K562 (cell line): ENCODE results near the gene ZNF516. TPM values are rescaled to one million over a fixed set of nuclear protein-coding genes. Genes with fewer than 3 reads are reported as not detected.

Experiments
- ATAC-seq: fragments of 200-7000 bp; cut with Tn5 transposase; 3 replicates; pipeline ENCODE4 v1.9.1; 2020; ENCODE audit warnings: moderate library complexity
- BruUV-seq: library from RNA; stranded (reverse); fragments of 400-500 nt; replicated peaks from 2 replicates; lab custom pipeline; 2021; lab: Mats Ljungman, UMichigan
- CTCF ChIA-PET: fragments of 300-600 bp; formaldehyde crosslinking; extraction: SDS; loops from one replicate; lab custom pipeline; 2021; ENCODE audit warnings: low intra/inter-chr PET ratio; lab: Yijun Ruan, JAX
- POLR2A ChIA-PET: fragments of 300-600, 350-650 bp; sonication (Branson Sonifier 250); formaldehyde crosslinking; extraction: SDS; loops from one replicate; lab custom pipeline; 2021; ENCODE audit warnings: antibody characterized with exemption, inconsistent platforms; lab: Yijun Ruan, JAX
- DNase-seq, 4 experiments: peaks; one replicate each; pipeline versions ENCODE4 v3.0.0 to v3.0.0-alpha.2; 2011 to 2018; ENCODE audit warnings: low spot score in 3 of 4, mixed read lengths in 3 of 4; ENCODE audit errors: extremely low read depth in 1 of 4
- FAIRE-seq: peaks from 2 replicates; lab custom pipeline; 2011; peaks lifted over from hg19 to GRCh38; lab: Jason Lieb, UNC
- H2AFZ ChIP-seq: 2 replicates; pipeline ENCODE4 v1.6.0; 2011; ENCODE audit warnings: low read depth, low read length, control low read depth, inconsistent platforms
- H3K27ac ChIP-seq: fragments of 200-600 bp; 3 replicates; pipeline ENCODE4 v1.8.0; 2011; ENCODE audit warnings: low read depth, mild to moderate bottlenecking, control low read depth, inconsistent platforms, low read length, moderate library complexity, mixed read lengths; ENCODE audit errors: extremely low read depth
- H3K27me3 ChIP-seq, 2 experiments: fragments of 300-600 bp in 1 of 2; 2 replicates in 1 of 2; 3 replicates in 1 of 2; pipeline versions ENCODE4 v1.6.0 to v1.8.0; 2011; ENCODE audit warnings: inconsistent platforms in 2 of 2, low read length in 2 of 2, mild to moderate bottlenecking in 1 of 2, mixed read lengths in 1 of 2, moderate library complexity in 1 of 2; ENCODE audit not compliant: control insufficient read depth in 2 of 2, insufficient read depth in 2 of 2
- H3K36me3 ChIP-seq: fragments of 300-600 bp; 3 replicates; pipeline ENCODE4 v1.8.0; 2011; ENCODE audit warnings: mild to moderate bottlenecking, low read length, inconsistent platforms; ENCODE audit not compliant: control insufficient read depth, insufficient read depth
- H3K4me1 ChIP-seq, 2 experiments: fragments of 200-600 bp in 1 of 2; replicated peaks in 1 of 2; 2 replicates in 1 of 2; 3 replicates in 1 of 2; pipeline versions ENCODE4 v1.5.1 to v1.8.0; 2011; ENCODE audit warnings: inconsistent platforms in 2 of 2, low read length in 2 of 2, mild to moderate bottlenecking in 1 of 2, mixed read lengths in 1 of 2, moderate library complexity in 1 of 2; ENCODE audit not compliant: control insufficient read depth in 2 of 2, insufficient read depth in 2 of 2
- H3K4me2 ChIP-seq: 2 replicates; pipeline ENCODE4 v1.6.1; 2011; ENCODE audit warnings: low read length, control low read depth, inconsistent platforms, mixed read lengths; ENCODE audit not compliant: insufficient read depth
- H3K4me3 ChIP-seq: fragments of 200-600 bp; sonication (generic), shearing (Covaris generic); 2 replicates; pipeline ENCODE4 v1.5.1; 2016; ENCODE audit warnings: control low read depth, inconsistent platforms
- H3K79me2 ChIP-seq: fragments of 200-600 bp; 3 replicates; pipeline ENCODE4 v1.8.0; 2011; ENCODE audit warnings: low read length, inconsistent platforms; ENCODE audit not compliant: control insufficient read depth, insufficient read depth
- H3K9ac ChIP-seq, 2 experiments: 2 replicates each; pipeline versions ENCODE4 v1.6.0 to v1.6.1; 2011; ENCODE audit warnings: low read depth in 2 of 2, low read length in 2 of 2, control low read depth in 1 of 2, inconsistent platforms in 1 of 2, mild to moderate bottlenecking in 1 of 2, mixed read lengths in 1 of 2; ENCODE audit not compliant: insufficient read depth in 1 of 2
- H3K9me1 ChIP-seq: one replicate; pipeline ENCODE4 v1.6.0; 2011; ENCODE audit warnings: inconsistent platforms, mild to moderate bottlenecking, low read length, moderate library complexity; ENCODE audit not compliant: control insufficient read depth, insufficient read depth
- H3K9me3 ChIP-seq: replicated peaks from 2 replicates; pipeline ENCODE4 v1.5.1; 2011; ENCODE audit warnings: low read depth, low read length, inconsistent platforms; ENCODE audit not compliant: control insufficient read depth, insufficient read depth
- H4K20me1 ChIP-seq: replicated peaks from 2 replicates; pipeline ENCODE4 v1.6.1; 2011; ENCODE audit warnings: low read length, inconsistent platforms, mixed read lengths; ENCODE audit not compliant: control insufficient read depth, insufficient read depth
- HDAC2 ChIP-seq: fragments of 450-650 bp; IDR thresholded peaks from 2 replicates; pipeline ENCODE4 v1.6.1; 2016; ENCODE audit warnings: mild to moderate bottlenecking
- IFI16 ChIP-seq: fragments of 250-450 bp; sonication (Bioruptor Pico); IDR thresholded peaks from 2 replicates; pipeline ENCODE4 v2.1.2; 2022; ENCODE audit warnings: mild to moderate bottlenecking, inconsistent platforms
- JUN ChIP-seq, 2 experiments: sonication (generic) in 1 of 2; formaldehyde crosslinking in 1 of 2; IDR thresholded peaks; 2 replicates each; pipeline versions ENCODE4 v1.6.1 to v1.8.0; 2012 to 2022; ENCODE audit warnings: borderline replicate concordance in 2 of 2, mild to moderate bottlenecking in 2 of 2, improper control_type of control experiment in 1 of 2, low read depth in 1 of 2, low read length in 1 of 2, missing genetic modification reagents in 1 of 2
- NFIX ChIP-seq: fragments of 250-450 bp; sonication (Bioruptor Pico); IDR thresholded peaks from 2 replicates; pipeline ENCODE4 v1.4.0; 2020; ENCODE audit warnings: low read depth, mild to moderate bottlenecking, moderate library complexity
- POLR2B ChIP-seq: fragments of 450-650 bp; IDR thresholded peaks from 2 replicates; pipeline ENCODE4 v1.6.1; 2018; ENCODE audit warnings: low read depth; ENCODE audit not compliant: partially characterized antibody
- SIN3A ChIP-seq, 2 experiments: fragments of 150-350 bp in 1 of 2; IDR thresholded peaks; 2 replicates each; pipeline ENCODE4 v1.6.1; 2011 to 2016; ENCODE audit warnings: borderline replicate concordance in 2 of 2, low read depth in 2 of 2, low read length in 2 of 2, mild to moderate bottlenecking in 2 of 2, moderate library complexity in 2 of 2; ENCODE audit not compliant: control insufficient read depth in 1 of 2
- TFAM ChIP-seq: fragments of 250-450 bp; sonication (Bioruptor Pico); conservative IDR thresholded peaks from 2 replicates; pipeline ENCODE4 v1.5.0; 2021; ENCODE audit warnings: mild to moderate bottlenecking, moderate library complexity
- ZNF133 ChIP-seq: fragments of 250-450 bp; sonication (Bioruptor Pico); IDR thresholded peaks from 2 replicates; pipeline ENCODE4 v1.4.0; 2020; ENCODE audit warnings: mild to moderate bottlenecking
- ZNF431 ChIP-seq: sonication (generic); formaldehyde crosslinking; IDR thresholded peaks from 2 replicates; pipeline ENCODE4 v1.8.0; 2022; ENCODE audit warnings: mild to moderate bottlenecking, missing genetic modification reagents
- WGBS: fragments of 100-300 bp; shearing (Covaris generic); methylation state at CpG from one replicate; pipeline ENCODE4 v1.1.6; 2016; ENCODE audit warnings: low coverage, mixed read lengths; ENCODE audit not compliant: insufficient coverage; ENCODE audit errors: missing lambda C conversion rate; 5-methylcytosine and 5-hydroxymethylcytosine counted together
- in situ Hi-C: fragments of 300-500 bp; cut with MboI; formaldehyde crosslinking; loops from 4 replicates; pipeline ENCODE4 v1.15.0; 2018; ENCODE audit warnings: inconsistent platforms, mixed read lengths
- intact Hi-C: fragments of 100-400 bp; cut with micrococcal nuclease; formaldehyde crosslinking; loops from 2 replicates; pipeline ENCODE4 v1.14.2; 2022
- polyA plus RNA-seq, 8 experiments: library from polyadenylated mRNA; depleted of rRNA in 4 of 8; stranded (reverse) in 5 of 8; unstranded in 3 of 8; fragments of >200 nt; fragmentation: Nextera tagmentation in 2 of 8; fragmentation: Illumina TruSeq in 1 of 8; extraction: Ambion mirVana in 2 of 8; extraction: Trizol in 1 of 8; gene quantifications; 2 replicates each; pipeline versions ENCODE4 v1.2.1 to v1.2.3, GENCODE V29; 2011 to 2014; ENCODE audit warnings: inconsistent platforms in 1 of 8, missing spikeins in 1 of 8
- total RNA-seq, 7 experiments: library from RNA; depleted of rRNA in 6 of 7; stranded (reverse); fragments of >200 nt in 6 of 7; fragmentation: Illumina TruSeq in 2 of 7; extraction: Trizol in 2 of 7; gene quantifications; 2 replicates each; pipeline versions ENCODE4 v1.2.1 to v1.2.3, GENCODE V29; 2011 to 2021; ENCODE audit warnings: low replicate concordance in 1 of 7
- TF ChIP-seq, protein P1 (sequence below): fragments of 250-450 bp; sonication (Bioruptor Pico); IDR thresholded peaks from 2 replicates; pipeline ENCODE4 v1.4.0; 2020; ENCODE audit warnings: mild to moderate bottlenecking, moderate library complexity
- TF ChIP-seq, protein P2 (sequence below): sonication (generic); formaldehyde crosslinking; IDR thresholded peaks from 2 replicates; pipeline ENCODE4 v1.8.1; 2023; ENCODE audit warnings: mild to moderate bottlenecking, missing genetic modification reagents

The ZNF516 gene
- total and polyA plus RNA-seq, 9 of the 15 experiments (the other 6 are each of a cell fraction or from before 2014, with no cell fraction given): 0.04 to 0.20 (median 0.08) TPM; not detected in 3

DNA sequence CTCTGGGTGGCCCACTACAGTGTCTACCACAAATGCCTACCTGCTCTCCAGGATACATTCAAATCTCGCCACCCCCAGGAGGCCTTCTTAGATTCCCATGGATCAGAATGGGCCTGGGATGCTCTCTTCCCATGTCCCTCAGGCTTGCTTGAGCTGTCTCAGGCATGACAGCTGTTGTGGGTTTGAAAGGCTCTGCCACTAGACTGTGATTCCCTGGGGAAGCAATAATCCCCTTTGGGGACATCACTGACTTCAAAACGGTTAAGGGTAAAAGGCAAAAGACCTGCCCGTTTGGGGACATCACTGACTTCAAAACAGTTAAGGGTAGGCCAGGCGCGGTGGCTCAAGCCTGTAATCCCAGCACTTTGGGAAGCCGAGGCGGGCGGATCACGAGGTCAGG is 35.8 kb upstream of the ZNF516 start:
- Histone ChIP-seq H3K79me2 (no peaks in the 10 kb centered on the region), H3K9me1 (no peaks in the 10 kb centered on the region), H3K9me3 (no peaks in the 10 kb centered on the region), H3K4me2 (no peak overlapping the region), H3K9ac (no peak overlapping the region), H2AFZ (no peak overlapping the region), H3K4me1 (no peaks in the 10 kb centered on the region; a peak in 1 of 5 replicates), H3K27ac (no peak overlapping the region), H3K4me3 (no peak overlapping the region), H3K27me3 (peaks cover 0 to 28% of the 10 kb centered on the region in 2 experiments; a peak in 4 of 5 replicates), H4K20me1 (no peaks in the 10 kb centered on the region), H3K36me3 (no peaks in the 10 kb centered on the region)
- BruUV-seq: no TSS peak
- DNase-seq (no peak), FAIRE-seq (no peak), ATAC-seq (no peak)
- ChIA-PET POLR2A (interaction anchor here (0.5 kb wide), 1 partner anchor 10 kb away, joined by 3 read pairs; no protein-coding TSS in a partner anchor), CTCF (no interaction called here)
- intact Hi-C loops: no loop called here
- 4% methylated on average over 4 of the region's 9 CpGs for WGBS
- no peak for TF ChIP-seq ZNF431
- TF ChIP-seq, protein P1, sequence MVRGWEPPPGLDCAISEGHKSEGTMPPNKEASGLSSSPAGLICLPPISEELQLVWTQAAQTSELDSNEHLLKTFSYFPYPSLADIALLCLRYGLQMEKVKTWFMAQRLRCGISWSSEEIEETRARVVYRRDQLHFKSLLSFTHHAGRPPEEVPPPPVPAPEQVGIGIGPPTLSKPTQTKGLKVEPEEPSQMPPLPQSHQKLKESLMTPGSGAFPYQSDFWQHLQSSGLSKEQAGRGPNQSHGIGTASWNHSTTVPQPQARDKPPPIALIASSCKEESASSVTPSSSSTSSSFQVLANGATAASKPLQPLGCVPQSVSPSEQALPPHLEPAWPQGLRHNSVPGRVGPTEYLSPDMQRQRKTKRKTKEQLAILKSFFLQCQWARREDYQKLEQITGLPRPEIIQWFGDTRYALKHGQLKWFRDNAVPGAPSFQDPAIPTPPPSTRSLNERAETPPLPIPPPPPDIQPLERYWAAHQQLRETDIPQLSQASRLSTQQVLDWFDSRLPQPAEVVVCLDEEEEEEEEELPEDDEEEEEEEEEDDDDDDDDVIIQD: no peak
- no peak for TF ChIP-seq SIN3A (IDR thresholded peaks at IDR 0.05; ENCODE audit: borderline replicate concordance in 2 of 2, control insufficient read depth in 1 of 2, low read depth in 2 of 2, low read length in 2 of 2)
- TF ChIP-seq HDAC2: no peak
- TF ChIP-seq TFAM (CRISPR knock-in tag): no peak
- TF ChIP-seq, protein P2, sequence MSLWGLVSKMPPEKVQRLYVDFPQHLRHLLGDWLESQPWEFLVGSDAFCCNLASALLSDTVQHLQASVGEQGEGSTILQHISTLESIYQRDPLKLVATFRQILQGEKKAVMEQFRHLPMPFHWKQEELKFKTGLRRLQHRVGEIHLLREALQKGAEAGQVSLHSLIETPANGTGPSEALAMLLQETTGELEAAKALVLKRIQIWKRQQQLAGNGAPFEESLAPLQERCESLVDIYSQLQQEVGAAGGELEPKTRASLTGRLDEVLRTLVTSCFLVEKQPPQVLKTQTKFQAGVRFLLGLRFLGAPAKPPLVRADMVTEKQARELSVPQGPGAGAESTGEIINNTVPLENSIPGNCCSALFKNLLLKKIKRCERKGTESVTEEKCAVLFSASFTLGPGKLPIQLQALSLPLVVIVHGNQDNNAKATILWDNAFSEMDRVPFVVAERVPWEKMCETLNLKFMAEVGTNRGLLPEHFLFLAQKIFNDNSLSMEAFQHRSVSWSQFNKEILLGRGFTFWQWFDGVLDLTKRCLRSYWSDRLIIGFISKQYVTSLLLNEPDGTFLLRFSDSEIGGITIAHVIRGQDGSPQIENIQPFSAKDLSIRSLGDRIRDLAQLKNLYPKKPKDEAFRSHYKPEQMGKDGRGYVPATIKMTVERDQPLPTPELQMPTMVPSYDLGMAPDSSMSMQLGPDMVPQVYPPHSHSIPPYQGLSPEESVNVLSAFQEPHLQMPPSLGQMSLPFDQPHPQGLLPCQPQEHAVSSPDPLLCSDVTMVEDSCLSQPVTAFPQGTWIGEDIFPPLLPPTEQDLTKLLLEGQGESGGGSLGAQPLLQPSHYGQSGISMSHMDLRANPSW (CRISPR knock-in tag): no peak
- TF ChIP-seq JUN (IDR thresholded peaks at IDR 0.05; ENCODE audit: borderline replicate concordance, low read depth, low read length): no peak
- TF ChIP-seq JUN (CRISPR knock-in tag; IDR thresholded peaks at IDR 0.05; ENCODE audit: borderline replicate concordance): no peak
- TF ChIP-seq ZNF133 (CRISPR knock-in tag): no peak
- TF ChIP-seq NFIX (CRISPR knock-in tag): no peak
- no peak for TF ChIP-seq IFI16 (CRISPR knock-in tag)
- no peak for TF ChIP-seq POLR2B
- in situ Hi-C loops: no loop called here
